Measurements from ENCODE around the gene UCHL3.

DNA sequence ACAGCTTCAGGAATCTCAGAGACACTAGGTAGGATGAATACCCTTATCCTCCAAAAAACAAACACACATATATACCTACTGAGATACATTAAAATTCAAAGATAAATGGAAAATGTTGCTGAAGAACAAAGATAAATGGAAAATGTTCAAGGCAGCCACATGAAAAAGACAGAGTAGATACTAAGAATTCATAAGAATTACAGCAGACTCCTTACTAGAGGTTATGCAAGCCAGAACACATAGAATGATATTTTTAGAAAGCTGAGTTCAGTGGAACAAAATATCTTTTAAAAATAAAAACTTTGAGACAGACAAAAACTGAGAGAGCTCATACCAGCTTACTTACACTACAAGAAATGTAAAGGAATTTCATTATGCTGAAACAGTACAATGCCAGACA is 35.6 kb downstream of the UCHL3 start:
- TF ChIP-seq, protein P1, sequence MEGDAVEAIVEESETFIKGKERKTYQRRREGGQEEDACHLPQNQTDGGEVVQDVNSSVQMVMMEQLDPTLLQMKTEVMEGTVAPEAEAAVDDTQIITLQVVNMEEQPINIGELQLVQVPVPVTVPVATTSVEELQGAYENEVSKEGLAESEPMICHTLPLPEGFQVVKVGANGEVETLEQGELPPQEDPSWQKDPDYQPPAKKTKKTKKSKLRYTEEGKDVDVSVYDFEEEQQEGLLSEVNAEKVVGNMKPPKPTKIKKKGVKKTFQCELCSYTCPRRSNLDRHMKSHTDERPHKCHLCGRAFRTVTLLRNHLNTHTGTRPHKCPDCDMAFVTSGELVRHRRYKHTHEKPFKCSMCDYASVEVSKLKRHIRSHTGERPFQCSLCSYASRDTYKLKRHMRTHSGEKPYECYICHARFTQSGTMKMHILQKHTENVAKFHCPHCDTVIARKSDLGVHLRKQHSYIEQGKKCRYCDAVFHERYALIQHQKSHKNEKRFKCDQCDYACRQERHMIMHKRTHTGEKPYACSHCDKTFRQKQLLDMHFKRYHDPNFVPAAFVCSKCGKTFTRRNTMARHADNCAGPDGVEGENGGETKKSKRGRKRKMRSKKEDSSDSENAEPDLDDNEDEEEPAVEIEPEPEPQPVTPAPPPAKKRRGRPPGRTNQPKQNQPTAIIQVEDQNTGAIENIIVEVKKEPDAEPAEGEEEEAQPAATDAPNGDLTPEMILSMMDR (conservative IDR thresholded peaks at IDR 0.05; ENCODE audit: low read length): no peak
- TF ChIP-seq EZH2phosphoT487 (IDR thresholded peaks at IDR 0.05; ENCODE audit: borderline replicate concordance, low read depth, low read length): no peak
